K562 (cell line): ENCODE data around the gene PCBP2. TPM values are rescaled to one million over a fixed set of nuclear protein-coding genes. Genes with fewer than 3 reads are reported as not detected.

Experiments used
- CBX3 ChIP-seq, 2 experiments: IDR thresholded peaks; 1 replicate in 1 of 2; 2 replicates in 1 of 2; pipeline ENCODE4 v1.6.1; 2012; ENCODE audit warnings: inconsistent platforms in 2 of 2, low read length in 2 of 2, borderline replicate concordance in 1 of 2, control low read depth in 1 of 2
- CBX5 ChIP-seq: IDR thresholded peaks from 2 replicates; pipeline ENCODE4 v1.6.1; 2014; ENCODE audit warnings: low read depth, borderline replicate concordance
- CBX8 ChIP-seq: fragments of 200-600 bp; sonication (generic); IDR thresholded peaks from 2 replicates; pipeline ENCODE4 v1.6.1; 2012; ENCODE audit warnings: borderline replicate concordance, mixed run types, low read depth, mild to moderate bottlenecking, moderate library complexity, mixed read lengths, low read length, control low read depth, inconsistent platforms; ENCODE audit not compliant: poor library complexity, severe bottlenecking; ENCODE audit errors: extremely low read depth
- CREB1 ChIP-seq, 2 experiments: sonication (generic) in 1 of 2; formaldehyde crosslinking in 1 of 2; IDR thresholded peaks; 2 replicates each; pipeline versions ENCODE4 v1.6.1 to v1.8.0; 2012 to 2022; ENCODE audit warnings: inconsistent platforms in 1 of 2, mild to moderate bottlenecking in 1 of 2, missing genetic modification reagents in 1 of 2, moderate library complexity in 1 of 2
- ETV1 ChIP-seq: fragments of 450-650 bp; conservative IDR thresholded peaks from 2 replicates; pipeline ENCODE4 v1.6.1; 2016; ENCODE audit warnings: missing genetic modification characterization, control low read depth, low read depth, missing compliant biosample characterization
- KLF10 ChIP-seq: fragments of 250-450 bp; sonication (Bioruptor Pico); IDR thresholded peaks from 2 replicates; pipeline ENCODE4 v1.6.1; 2021; ENCODE audit warnings: matching md5 sums
- MYNN ChIP-seq, 2 experiments: sonication (generic); formaldehyde crosslinking in 1 of 2; IDR thresholded peaks; 2 replicates each; pipeline versions ENCODE4 v1.5.0 to v1.6.1; 2016 to 2020; ENCODE audit warnings: antibody characterized with exemption in 1 of 2, missing genetic modification reagents in 1 of 2
- NFRKB ChIP-seq: fragments of 450-650 bp; IDR thresholded peaks from 2 replicates; pipeline ENCODE4 v1.6.1; 2016; ENCODE audit warnings: low read depth
- PHF8 ChIP-seq: fragments of 200-600 bp; sonication (generic); IDR thresholded peaks from 2 replicates; pipeline ENCODE4 v1.6.1; 2012; ENCODE audit warnings: mixed run types, mild to moderate bottlenecking, inconsistent platforms, low read length, moderate library complexity, borderline replicate concordance
- SFPQ ChIP-seq: fragments of 200-400 bp; formaldehyde crosslinking; IDR thresholded peaks from 2 replicates; pipeline ENCODE4 v1.6.1; 2017; ENCODE audit warnings: mild to moderate bottlenecking, low read depth, low read length, moderate library complexity
- SMAD3 ChIP-seq: fragments of 450-650 bp; formaldehyde crosslinking; conservative IDR thresholded peaks from 2 replicates; pipeline ENCODE4 v1.4.0; 2020; ENCODE audit warnings: mild to moderate bottlenecking
- SPI1 ChIP-seq: IDR thresholded peaks from 2 replicates; pipeline ENCODE4 v1.6.1; 2011; ENCODE audit warnings: low read depth, low read length, control low read depth, borderline replicate concordance
- SRSF9 ChIP-seq: fragments of 200-400 bp; formaldehyde crosslinking; IDR thresholded peaks from 2 replicates; pipeline ENCODE4 v1.6.1; 2017; ENCODE audit warnings: low read depth, low read length, borderline replicate concordance
- TCFL5 ChIP-seq: fragments of 250-450 bp; sonication (Bioruptor Pico); conservative IDR thresholded peaks from 2 replicates; pipeline ENCODE4 v1.6.1; 2021; ENCODE audit warnings: mild to moderate bottlenecking, moderate library complexity, matching md5 sums
- TFAM ChIP-seq: fragments of 250-450 bp; sonication (Bioruptor Pico); conservative IDR thresholded peaks from 2 replicates; pipeline ENCODE4 v1.5.0; 2021; ENCODE audit warnings: mild to moderate bottlenecking, moderate library complexity
- U2AF2 ChIP-seq: fragments of 200-400 bp; formaldehyde crosslinking; optimal IDR thresholded peaks from 2 replicates; pipeline ENCODE3; 2017; ENCODE audit warnings: low read depth, mild to moderate bottlenecking, low read length
- ZFX ChIP-seq: sonication (generic); formaldehyde crosslinking; IDR thresholded peaks from 2 replicates; pipeline ENCODE4 v1.8.0; 2022; ENCODE audit warnings: mild to moderate bottlenecking, missing genetic modification reagents, moderate library complexity
- ZNF143 ChIP-seq: sonication (generic); formaldehyde crosslinking; IDR thresholded peaks from 2 replicates; pipeline ENCODE4 v1.9.0; 2022; ENCODE audit warnings: mild to moderate bottlenecking, missing genetic modification reagents
- ZNF277 ChIP-seq: fragments of 250-450 bp; sonication (Bioruptor Pico); IDR thresholded peaks from 2 replicates; pipeline ENCODE4 v1.8.0; 2022; ENCODE audit warnings: inconsistent platforms, mild to moderate bottlenecking, moderate library complexity, borderline replicate concordance
- ZSCAN32 ChIP-seq: fragments of 450-650 bp; formaldehyde crosslinking; IDR thresholded peaks from 2 replicates; pipeline ENCODE4 v1.4.0; 2020; ENCODE audit warnings: mild to moderate bottlenecking, moderate library complexity
- polyA plus RNA-seq, 8 experiments: library from polyadenylated mRNA; depleted of rRNA in 4 of 8; stranded (reverse) in 5 of 8; unstranded in 3 of 8; fragments of >200 nt; fragmentation: Nextera tagmentation in 2 of 8; fragmentation: Illumina TruSeq in 1 of 8; extraction: Ambion mirVana in 2 of 8; extraction: Trizol in 1 of 8; gene quantifications; 2 replicates each; pipeline versions ENCODE4 v1.2.1 to v1.2.3, GENCODE V29; 2011 to 2014; ENCODE audit warnings: inconsistent platforms in 1 of 8, missing spikeins in 1 of 8
- total RNA-seq, 7 experiments: library from RNA; depleted of rRNA in 6 of 7; stranded (reverse); fragments of >200 nt in 6 of 7; fragmentation: Illumina TruSeq in 2 of 7; extraction: Trizol in 2 of 7; gene quantifications; 2 replicates each; pipeline versions ENCODE4 v1.2.1 to v1.2.3, GENCODE V29; 2011 to 2021; ENCODE audit warnings: low replicate concordance in 1 of 7
- TF ChIP-seq, protein P1 (sequence below): fragments of 200-800 bp; sonication (Bioruptor generic); IDR thresholded peaks from 2 replicates; pipeline ENCODE4 v1.6.1; 2017; ENCODE audit warnings: missing genetic modification characterization, missing compliant biosample characterization

The PCBP2 gene
- total and polyA plus RNA-seq, 9 of the 15 experiments (the other 6 are each of a cell fraction or from before 2014, with no cell fraction given), result 137 to 831 (median 328) TPM

- TF ChIP-seq CBX3 (IDR thresholded peaks at IDR 0.05; ENCODE audit: borderline replicate concordance in 1 of 2, low read length in 2 of 2) (peak in 1 of 2 experiments; percentile 78; a peak in 1 of 3 replicates), KLF10 (CRISPR knock-in tag) (no peak), TFAM (CRISPR knock-in tag) (no peak), TCFL5 (CRISPR knock-in tag) (no peak), SRSF9 (no peak), CBX8 (no peak), PHF8 (no peak), CREB1 (IDR thresholded peaks at IDR 0.05) (peak; percentile 94), CREB1 (CRISPR knock-in tag; IDR thresholded peaks at IDR 0.05) (peak; percentile 95), NFRKB (peak; percentile 62), U2AF2 (no peak), SMAD3 (CRISPR knock-in tag) (peak; percentile 76), ZNF277 (CRISPR knock-in tag) (no peak), ZNF143 (no peak), SFPQ (no peak), ZFX (CRISPR knock-in tag) (no peak), SPI1 (0 out of 2 replicates have a peak, but pooled peaks have one; percentile 1), ZSCAN32 (no peak), MYNN (IDR thresholded peaks at IDR 0.05) (peak; percentile 68), MYNN (CRISPR knock-in tag; IDR thresholded peaks at IDR 0.05) (no peak), ETV1 (tag) (no peak; the same call in 1 of the 2 replicates), CBX5 (0 out of 2 replicates have a peak, but pooled peaks have one; percentile 34)
- TF ChIP-seq, protein P1, sequence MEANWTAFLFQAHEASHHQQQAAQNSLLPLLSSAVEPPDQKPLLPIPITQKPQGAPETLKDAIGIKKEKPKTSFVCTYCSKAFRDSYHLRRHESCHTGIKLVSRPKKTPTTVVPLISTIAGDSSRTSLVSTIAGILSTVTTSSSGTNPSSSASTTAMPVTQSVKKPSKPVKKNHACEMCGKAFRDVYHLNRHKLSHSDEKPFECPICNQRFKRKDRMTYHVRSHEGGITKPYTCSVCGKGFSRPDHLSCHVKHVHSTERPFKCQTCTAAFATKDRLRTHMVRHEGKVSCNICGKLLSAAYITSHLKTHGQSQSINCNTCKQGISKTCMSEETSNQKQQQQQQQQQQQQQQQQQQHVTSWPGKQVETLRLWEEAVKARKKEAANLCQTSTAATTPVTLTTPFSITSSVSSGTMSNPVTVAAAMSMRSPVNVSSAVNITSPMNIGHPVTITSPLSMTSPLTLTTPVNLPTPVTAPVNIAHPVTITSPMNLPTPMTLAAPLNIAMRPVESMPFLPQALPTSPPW (CRISPR knock-in tag), result peak; percentile 39; the same call in 1 of the 2 replicates
Measured at GRCh38 chr12:53451661-53452158, at the start of gene PCBP2 (continued).
